Esophagus squamous epithelium (tissue), 5 donors: ENCODE data around the gene CFAP161. TPM values are rescaled to one million over a fixed set of nuclear protein-coding genes. Genes with fewer than 3 reads are reported as not detected.
A peak's percentile ranks its signal among the peaks of the same experiment; 100 is the strongest.

Experiments
- DNase-seq: peaks from one replicate; lab custom pipeline; 2025; lab: John Stamatoyannopoulos, UW
- H3K27ac ChIP-seq, 4 donors: fragments of 200-600 bp; sonication (generic); one replicate each; pipeline ENCODE4 v1.5.1; 2016 to 2019; ENCODE audit warnings: mild to moderate bottlenecking in 1 of 4
- H3K27me3 ChIP-seq, 4 donors: fragments of 200-600 bp; sonication (generic); 1 replicate in 3 of 4; 2 replicates in 1 of 4; pipeline versions ENCODE4 v1.5.1 to v1.6.0; 2017 to 2021; ENCODE audit warnings: antibody characterized with exemption in 1 of 4
- H3K36me3 ChIP-seq, 3 donors: fragments of 200-600 bp; sonication (generic); one replicate each; pipeline ENCODE4 v1.5.1; 2016 to 2019
- H3K4me1 ChIP-seq, 3 donors: fragments of 200-600 bp; sonication (generic); one replicate each; pipeline ENCODE4 v1.5.1; 2017 to 2019
- H3K4me3 ChIP-seq, 4 donors: fragments of 200-600 bp; sonication (generic); 1 replicate in 3 of 4; 2 replicates in 1 of 4; pipeline ENCODE4 v1.5.1; 2016 to 2019; ENCODE audit warnings: mild to moderate bottlenecking in 2 of 4, moderate library complexity in 1 of 4
- H3K9me3 ChIP-seq, 3 donors: fragments of 200-600 bp; sonication (generic); one replicate each; pipeline ENCODE4 v1.5.1; 2016 to 2019
- POLR2A ChIP-seq, 4 donors: fragments of 450-650 bp; IDR thresholded peaks; one replicate each; pipeline ENCODE4 v1.6.1; 2017; ENCODE audit warnings: antibody characterized with exemption in 4 of 4, mild to moderate bottlenecking in 4 of 4, moderate library complexity in 3 of 4
- WGBS, 2 donors: methylation state at CpG; one replicate each; pipeline ENCODE4 v1.1.5; 2018; 5-methylcytosine and 5-hydroxymethylcytosine counted together
- intact Hi-C: fragments of 100-400 bp; cut with DNase I; formaldehyde crosslinking; loops from one replicate; pipeline ENCODE4 v1.15.0; 2022
- total RNA-seq, 4 donors: library from RNA; depleted of rRNA; stranded (reverse); fragments of >200 nt; gene quantifications; one replicate each; pipeline ENCODE4 v1.1.0, GENCODE V29; 2016
- TF ChIP-seq, protein P1 (sequence below), 6 experiments: fragments of 450-650 bp in 4 of 6; fragments of 200-600 bp in 2 of 6; sonication (generic) in 2 of 6; IDR thresholded peaks; one replicate each; pipeline ENCODE4 v1.5.1; 2016 to 2019; ENCODE audit warnings: antibody characterized with exemption in 6 of 6, mild to moderate bottlenecking in 4 of 6, moderate library complexity in 4 of 6
- donor health status: DM: yes; HTN: yes; CAD: no.

CFAP161 gene
- total RNA-seq, 4 donors from 2014 or later, result 0.38 to 0.88 TPM; not detected in 2

DNA sequence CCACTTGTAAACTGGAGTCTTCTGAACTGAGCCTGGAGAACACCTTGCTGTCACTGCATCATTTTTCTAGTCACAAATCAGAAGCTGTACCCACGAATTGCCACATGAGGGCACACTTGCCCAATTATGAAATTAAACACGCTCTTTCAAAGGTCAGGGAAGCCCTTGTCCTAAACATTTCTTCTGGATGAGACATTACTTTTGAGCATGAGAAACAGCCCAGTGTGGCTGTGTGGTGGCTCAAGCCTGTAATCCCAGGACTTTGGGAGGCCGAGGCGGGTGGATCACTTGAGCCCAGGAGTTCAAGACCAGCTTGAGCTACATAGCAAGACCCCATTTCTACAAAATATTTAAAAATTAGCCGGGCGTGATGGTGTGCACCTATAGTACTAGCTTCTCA lies 27.5 kb upstream of the CFAP161 start:
- Histone ChIP-seq H3K27ac (no peak overlapping the region), H3K9me3 (no peaks in the 10 kb centered on the region), H3K4me1 (peaks cover 0 to 14% (median 2%) of the 10 kb centered on the region in 3 donors), H3K27me3 (peaks cover 0 to 4% (median 0%) of the 10 kb centered on the region in 4 donors), H3K4me3 (no peak overlapping the region), H3K36me3 (no peaks in the 10 kb centered on the region)
- intact Hi-C loops, result loop anchor here (5.0 kb wide), 1 partner anchor 156 kb away; no protein-coding TSS in a partner anchor
- DNase-seq, result no peak
- 27 to 50% methylated on average over 4 to 6 of the region's 6 CpGs for WGBS, 2 donors
- TF ChIP-seq, protein P1, sequence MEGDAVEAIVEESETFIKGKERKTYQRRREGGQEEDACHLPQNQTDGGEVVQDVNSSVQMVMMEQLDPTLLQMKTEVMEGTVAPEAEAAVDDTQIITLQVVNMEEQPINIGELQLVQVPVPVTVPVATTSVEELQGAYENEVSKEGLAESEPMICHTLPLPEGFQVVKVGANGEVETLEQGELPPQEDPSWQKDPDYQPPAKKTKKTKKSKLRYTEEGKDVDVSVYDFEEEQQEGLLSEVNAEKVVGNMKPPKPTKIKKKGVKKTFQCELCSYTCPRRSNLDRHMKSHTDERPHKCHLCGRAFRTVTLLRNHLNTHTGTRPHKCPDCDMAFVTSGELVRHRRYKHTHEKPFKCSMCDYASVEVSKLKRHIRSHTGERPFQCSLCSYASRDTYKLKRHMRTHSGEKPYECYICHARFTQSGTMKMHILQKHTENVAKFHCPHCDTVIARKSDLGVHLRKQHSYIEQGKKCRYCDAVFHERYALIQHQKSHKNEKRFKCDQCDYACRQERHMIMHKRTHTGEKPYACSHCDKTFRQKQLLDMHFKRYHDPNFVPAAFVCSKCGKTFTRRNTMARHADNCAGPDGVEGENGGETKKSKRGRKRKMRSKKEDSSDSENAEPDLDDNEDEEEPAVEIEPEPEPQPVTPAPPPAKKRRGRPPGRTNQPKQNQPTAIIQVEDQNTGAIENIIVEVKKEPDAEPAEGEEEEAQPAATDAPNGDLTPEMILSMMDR (IDR thresholded peaks at IDR 0.05), result peak; percentile 16 to 85 (median 75)
- TF ChIP-seq POLR2A (IDR thresholded peaks at IDR 0.05), result no peak

DNA sequence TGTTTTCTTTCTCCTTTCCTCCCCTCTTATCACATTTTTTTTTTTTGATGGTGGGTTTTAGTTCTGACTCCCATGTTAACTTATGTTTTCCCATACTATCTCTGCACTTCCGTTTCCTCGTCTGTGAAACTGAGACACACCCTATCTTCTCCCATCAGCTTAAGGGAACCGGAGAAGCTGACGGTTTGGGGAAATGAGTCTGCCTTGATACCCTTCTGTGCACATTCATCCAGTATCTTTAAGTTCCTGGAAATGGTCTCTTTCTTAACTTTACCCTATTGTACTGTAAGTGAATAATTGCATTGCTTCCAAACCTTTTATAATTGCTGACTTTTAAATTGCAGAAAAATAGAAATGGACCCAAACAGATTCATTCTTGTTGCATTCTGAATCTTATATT lies 26.2 kb upstream of the CFAP161 start:
- no peaks in the 10 kb centered on the region for H3K9me3 ChIP-seq
- H3K36me3 ChIP-seq, result no peaks in the 10 kb centered on the region
- no peak for DNase-seq
- peaks cover 0 to 22% (median 2%) of the 10 kb centered on the region in 3 donors for H3K4me1 ChIP-seq
- intact Hi-C loops, result loop anchor here (5.0 kb wide), 1 partner anchor 154 kb away; no protein-coding TSS in a partner anchor
- H3K4me3 ChIP-seq, result no peak overlapping the region
- WGBS, 2 donors, result 67 to 74% methylated on average over 4 of the region's 4 CpGs
- TF ChIP-seq POLR2A (IDR thresholded peaks at IDR 0.05), result no peak
- TF ChIP-seq, protein P1 (IDR thresholded peaks at IDR 0.05), result no peak
- no peak overlapping the region for H3K27ac ChIP-seq
- H3K27me3 ChIP-seq, result peaks cover 0 to 4% (median 0%) of the 10 kb centered on the region in 4 donors

DNA sequence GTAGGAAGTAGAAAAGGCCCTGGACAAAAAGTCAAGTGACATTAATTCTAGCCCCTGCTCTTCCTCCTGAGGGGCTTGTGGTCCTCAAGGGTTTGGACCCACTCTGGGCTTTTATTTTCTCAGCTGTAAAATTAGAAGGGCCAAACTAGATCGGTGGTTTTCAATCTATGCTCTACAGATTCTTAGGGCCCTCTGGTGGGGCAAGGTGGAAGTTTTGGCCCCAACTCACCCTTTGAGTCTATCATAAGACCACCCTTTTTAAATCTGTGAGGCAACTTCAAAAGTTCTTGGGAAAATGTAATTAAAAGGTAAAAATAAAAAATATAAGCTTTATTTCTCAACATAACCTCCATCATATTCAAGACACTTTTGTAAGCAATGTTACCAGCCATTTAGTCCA lies 25.6 kb upstream of the CFAP161 start:
- Histone ChIP-seq H3K27me3 (peaks cover 0 to 4% (median 0%) of the 10 kb centered on the region in 4 donors), H3K4me3 (no peak overlapping the region), H3K4me1 (peaks cover 0 to 27% (median 2%) of the 10 kb centered on the region in 3 donors), H3K27ac (no peak overlapping the region), H3K36me3 (no peaks in the 10 kb centered on the region), H3K9me3 (no peaks in the 10 kb centered on the region)
- intact Hi-C loops, result loop anchor here (5.0 kb wide), 1 partner anchor 154 kb away; no protein-coding TSS in a partner anchor
- DNase-seq, result no peak
- WGBS, 2 donors, result 25 to 47% methylated on average over 1 of the region's 1 CpG
- TF ChIP-seq, protein P1 (IDR thresholded peaks at IDR 0.05), result peak in 4 of 6 experiments; percentile 24 to 54 (median 32)
- no peak for TF ChIP-seq POLR2A (IDR thresholded peaks at IDR 0.05)

DNA sequence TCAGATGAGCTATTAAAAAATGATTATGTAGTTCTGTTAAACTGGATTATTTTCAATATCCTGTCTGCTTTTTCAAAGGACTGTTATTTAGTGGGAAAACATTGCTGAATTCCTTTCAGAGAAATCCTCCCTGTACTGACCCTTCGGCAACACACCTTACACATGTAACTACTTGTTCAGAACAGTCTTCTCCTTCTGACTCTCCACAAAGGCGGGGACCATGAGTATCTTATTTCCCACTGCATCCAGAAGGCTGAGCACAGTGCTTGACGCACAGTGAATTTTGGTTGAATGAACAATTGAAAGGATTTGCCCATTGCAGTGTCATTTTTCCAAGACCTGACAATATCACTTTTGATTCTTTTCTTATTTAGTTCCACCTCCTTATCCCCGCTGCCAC lies 23.1 kb upstream of the CFAP161 start:
- intact Hi-C loops, result no loop called here
- no peaks in the 10 kb centered on the region for H3K9me3 ChIP-seq
- DNase-seq, result no peak

More for the DNA sequence above, 23.1 kb upstream of the CFAP161 start:
- TF ChIP-seq POLR2A (IDR thresholded peaks at IDR 0.05), result no peak
- TF ChIP-seq, protein P1 (IDR thresholded peaks at IDR 0.05), result no peak
- no peak overlapping the region for H3K4me3 ChIP-seq
- peak overlapping the region; percentile 39 to 67 (median 42) for H3K27ac ChIP-seq
- H3K36me3 ChIP-seq, result no peaks in the 10 kb centered on the region
- H3K27me3 ChIP-seq, result peaks cover 0 to 4% (median 0%) of the 10 kb centered on the region in 4 donors
- peaks cover 0 to 28% (median 2%) of the 10 kb centered on the region in 3 donors for H3K4me1 ChIP-seq
- 35 to 56% methylated on average over 4 of the region's 4 CpGs for WGBS, 2 donors
